Endothelial cell of umbilical vein (primary cell): ENCODE data around the gene LSP1.

Source experiments
- EZH2 ChIP-seq: IDR thresholded peaks from 2 replicates; pipeline ENCODE4 v1.6.1; 2012; ENCODE audit warnings: borderline replicate concordance, low read depth, mild to moderate bottlenecking, moderate library complexity, low read length, inconsistent platforms; ENCODE audit not compliant: severe bottlenecking
- FOS ChIP-seq: IDR thresholded peaks from 2 replicates; pipeline ENCODE4 v1.6.1; 2011; ENCODE audit warnings: mild to moderate bottlenecking, low read length, moderate library complexity, borderline replicate concordance; ENCODE audit not compliant: insufficient read depth
- GATA2 ChIP-seq: IDR thresholded peaks from 2 replicates; pipeline ENCODE4 v1.7.0; 2011; ENCODE audit warnings: low read depth, mild to moderate bottlenecking, moderate library complexity, mixed read lengths, low read length; ENCODE audit not compliant: insufficient read length, insufficient read depth
- JUN ChIP-seq: IDR thresholded peaks from 2 replicates; pipeline ENCODE4 v1.6.1; 2011; ENCODE audit warnings: borderline replicate concordance, low read depth; ENCODE audit not compliant: insufficient read length, insufficient read depth
- MAX ChIP-seq: IDR thresholded peaks from 2 replicates; pipeline ENCODE4 v1.6.1; 2011; ENCODE audit not compliant: insufficient read depth, insufficient read length
- MYC ChIP-seq: IDR thresholded peaks from one replicate; pipeline ENCODE4 v1.6.1; 2011; ENCODE audit warnings: mild to moderate bottlenecking, low read depth, low read length
- POLR2A ChIP-seq: IDR thresholded peaks from 2 replicates; pipeline ENCODE4 v1.6.1; 2012; ENCODE audit warnings: low read depth, mild to moderate bottlenecking, control low read depth, low read length
- POLR2AphosphoS5 ChIP-seq: IDR thresholded peaks from 2 replicates; pipeline ENCODE4 v1.6.1; 2012; ENCODE audit warnings: low read depth, mild to moderate bottlenecking, control low read depth, low read length, moderate library complexity; ENCODE audit not compliant: insufficient read depth
- TF ChIP-seq, protein P1 (sequence below), 2 donors: IDR thresholded peaks; 1 replicate in 1 of 2; 2 replicates in 1 of 2; pipeline ENCODE4 v1.5.1; 2011; ENCODE audit warnings: low read length in 2 of 2, mild to moderate bottlenecking in 2 of 2, moderate library complexity in 2 of 2, control low read depth in 1 of 2, inconsistent platforms in 1 of 2, low read depth in 1 of 2; ENCODE audit not compliant: insufficient read depth in 1 of 2; ENCODE audit errors: extremely low read depth in 1 of 2

DNA sequence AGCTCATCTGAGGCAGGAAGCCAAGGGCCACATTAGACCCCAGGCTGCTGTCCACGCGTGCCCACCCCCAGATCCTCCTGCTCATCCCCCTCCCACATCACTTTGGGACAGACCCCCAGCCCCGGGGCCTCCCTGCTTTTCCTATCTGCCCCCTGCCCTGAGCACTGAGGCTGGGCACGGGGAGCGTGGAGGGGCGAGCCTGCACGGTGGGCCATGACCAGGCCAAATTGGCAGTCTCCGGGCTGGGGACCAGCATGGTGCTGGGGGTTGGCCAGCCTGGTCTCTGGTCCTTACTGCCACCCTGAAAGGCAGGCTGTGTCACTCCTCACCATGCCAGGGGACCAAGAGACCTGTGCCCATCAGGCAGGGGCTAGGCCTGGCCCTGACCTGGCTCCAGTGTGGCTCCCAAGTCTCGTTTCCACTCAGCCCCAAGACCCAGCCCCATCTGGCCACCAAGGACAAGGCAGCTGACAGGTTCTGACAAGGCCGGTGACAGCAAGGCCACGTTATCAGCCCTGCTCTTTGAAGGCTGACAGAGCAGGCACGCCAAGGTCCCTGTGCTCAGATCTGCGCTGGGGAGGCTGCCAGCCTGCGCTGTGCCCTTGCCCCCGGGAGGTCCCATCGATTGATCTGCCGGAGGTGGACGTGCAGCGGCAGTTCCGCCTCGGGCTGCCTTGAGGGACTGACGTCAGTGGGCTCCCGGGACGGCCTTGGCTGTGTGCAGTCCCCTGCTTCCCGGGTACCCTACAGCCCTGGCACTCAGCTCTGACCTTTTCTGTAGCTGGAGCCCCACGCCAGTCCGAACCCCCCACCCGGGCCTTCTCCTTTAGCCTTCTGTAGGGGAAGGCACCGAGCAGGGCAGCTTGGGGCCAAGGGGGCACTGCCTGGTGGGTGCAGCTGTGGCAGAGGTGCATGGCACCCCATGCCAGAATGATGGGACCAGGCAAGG is 10.5 kb upstream of the LSP1 start:
- TF ChIP-seq EZH2 (no peak), POLR2AphosphoS5 (no peak), JUN (no peak), POLR2A (no peak), MAX (no peak), FOS (no peak), MYC (no peak), GATA2 (no peak)
- TF ChIP-seq, protein P1, sequence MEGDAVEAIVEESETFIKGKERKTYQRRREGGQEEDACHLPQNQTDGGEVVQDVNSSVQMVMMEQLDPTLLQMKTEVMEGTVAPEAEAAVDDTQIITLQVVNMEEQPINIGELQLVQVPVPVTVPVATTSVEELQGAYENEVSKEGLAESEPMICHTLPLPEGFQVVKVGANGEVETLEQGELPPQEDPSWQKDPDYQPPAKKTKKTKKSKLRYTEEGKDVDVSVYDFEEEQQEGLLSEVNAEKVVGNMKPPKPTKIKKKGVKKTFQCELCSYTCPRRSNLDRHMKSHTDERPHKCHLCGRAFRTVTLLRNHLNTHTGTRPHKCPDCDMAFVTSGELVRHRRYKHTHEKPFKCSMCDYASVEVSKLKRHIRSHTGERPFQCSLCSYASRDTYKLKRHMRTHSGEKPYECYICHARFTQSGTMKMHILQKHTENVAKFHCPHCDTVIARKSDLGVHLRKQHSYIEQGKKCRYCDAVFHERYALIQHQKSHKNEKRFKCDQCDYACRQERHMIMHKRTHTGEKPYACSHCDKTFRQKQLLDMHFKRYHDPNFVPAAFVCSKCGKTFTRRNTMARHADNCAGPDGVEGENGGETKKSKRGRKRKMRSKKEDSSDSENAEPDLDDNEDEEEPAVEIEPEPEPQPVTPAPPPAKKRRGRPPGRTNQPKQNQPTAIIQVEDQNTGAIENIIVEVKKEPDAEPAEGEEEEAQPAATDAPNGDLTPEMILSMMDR (IDR thresholded peaks at IDR 0.05; ENCODE audit: extremely low read depth in 1 of 2, insufficient read depth in 1 of 2, low read depth in 1 of 2, low read length in 2 of 2), result no peak
